ENCODE results near the gene GABBR2. TPM values are rescaled to one million over a fixed set of nuclear protein-coding genes. Genes with fewer than 3 reads are reported as not detected.
A peak's percentile ranks its signal among the peaks of the same experiment; 100 is the strongest.

The GABBR2 gene
- total RNA-seq, 2 donors from 2014 or later, result 1.2 to 1.3 TPM

DNA sequence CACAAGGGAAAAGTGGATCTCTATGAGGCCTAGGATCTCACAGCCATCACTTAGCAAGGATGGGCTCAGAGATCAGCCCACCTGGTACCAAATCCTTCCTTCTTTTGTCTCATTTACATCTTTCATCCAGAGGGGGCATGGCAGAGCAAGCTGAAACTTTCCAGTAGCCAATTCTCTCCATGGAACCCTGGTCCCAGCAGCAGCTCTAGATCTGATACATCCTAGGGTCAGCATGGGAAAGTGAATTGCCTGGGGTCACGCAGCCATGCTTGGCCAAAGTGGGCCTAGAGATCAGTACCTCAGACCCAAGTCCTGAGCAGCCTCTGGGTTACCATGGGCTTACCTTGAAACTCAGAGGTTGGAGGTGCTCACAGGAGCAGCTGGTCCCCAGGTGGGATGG, 170.5 kb downstream of the GABBR2 start:
- 89% methylated on average over 1 of the region's 1 CpG; no CpG with 5 or more reads in 1 of the 2 experiments for WGBS, 2 experiments (ENCODE audit: insufficient coverage in 1 of 2, insufficient read length in 1 of 2)
- H3K27ac Mint-ChIP-seq, result no peak overlapping the region
- no peak for DNase-seq
- no peaks in the 10 kb centered on the region for H3K36me3 Mint-ChIP-seq (ENCODE audit: low read depth)
- Histone ChIP-seq H3K4me3 (ENCODE audit: low read length) (no peak overlapping the region), H3K36me3 (ENCODE audit: control insufficient read depth, insufficient read depth, low read length) (no peaks in the 10 kb centered on the region), H3K27ac (ENCODE audit: low read depth, low read length) (no peak overlapping the region), H3K9me3 (ENCODE audit: control insufficient read depth, low read length) (peaks cover 4% of the 10 kb centered on the region), H3K27me3 (ENCODE audit: control insufficient read depth, insufficient read depth, low read length, poor library complexity, severe bottlenecking) (no peaks in the 10 kb centered on the region), H3K4me1 (ENCODE audit: control insufficient read depth, insufficient read depth, low read length) (no peaks in the 10 kb centered on the region), H3K9ac (ENCODE audit: extremely low read depth, low read length, poor library complexity, severe bottlenecking) (no peak overlapping the region)
- no peaks in the 10 kb centered on the region for H3K27me3 Mint-ChIP-seq (ENCODE audit: insufficient read depth)
- H3K9me3 Mint-ChIP-seq, result no peaks in the 10 kb centered on the region
- no peak overlapping the region for H3K4me3 Mint-ChIP-seq
- H3K4me1 Mint-ChIP-seq, result no peaks in the 10 kb centered on the region
- TF ChIP-seq, protein P1, sequence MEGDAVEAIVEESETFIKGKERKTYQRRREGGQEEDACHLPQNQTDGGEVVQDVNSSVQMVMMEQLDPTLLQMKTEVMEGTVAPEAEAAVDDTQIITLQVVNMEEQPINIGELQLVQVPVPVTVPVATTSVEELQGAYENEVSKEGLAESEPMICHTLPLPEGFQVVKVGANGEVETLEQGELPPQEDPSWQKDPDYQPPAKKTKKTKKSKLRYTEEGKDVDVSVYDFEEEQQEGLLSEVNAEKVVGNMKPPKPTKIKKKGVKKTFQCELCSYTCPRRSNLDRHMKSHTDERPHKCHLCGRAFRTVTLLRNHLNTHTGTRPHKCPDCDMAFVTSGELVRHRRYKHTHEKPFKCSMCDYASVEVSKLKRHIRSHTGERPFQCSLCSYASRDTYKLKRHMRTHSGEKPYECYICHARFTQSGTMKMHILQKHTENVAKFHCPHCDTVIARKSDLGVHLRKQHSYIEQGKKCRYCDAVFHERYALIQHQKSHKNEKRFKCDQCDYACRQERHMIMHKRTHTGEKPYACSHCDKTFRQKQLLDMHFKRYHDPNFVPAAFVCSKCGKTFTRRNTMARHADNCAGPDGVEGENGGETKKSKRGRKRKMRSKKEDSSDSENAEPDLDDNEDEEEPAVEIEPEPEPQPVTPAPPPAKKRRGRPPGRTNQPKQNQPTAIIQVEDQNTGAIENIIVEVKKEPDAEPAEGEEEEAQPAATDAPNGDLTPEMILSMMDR (conservative IDR thresholded peaks at IDR 0.05), result peak; percentile 27

DNA sequence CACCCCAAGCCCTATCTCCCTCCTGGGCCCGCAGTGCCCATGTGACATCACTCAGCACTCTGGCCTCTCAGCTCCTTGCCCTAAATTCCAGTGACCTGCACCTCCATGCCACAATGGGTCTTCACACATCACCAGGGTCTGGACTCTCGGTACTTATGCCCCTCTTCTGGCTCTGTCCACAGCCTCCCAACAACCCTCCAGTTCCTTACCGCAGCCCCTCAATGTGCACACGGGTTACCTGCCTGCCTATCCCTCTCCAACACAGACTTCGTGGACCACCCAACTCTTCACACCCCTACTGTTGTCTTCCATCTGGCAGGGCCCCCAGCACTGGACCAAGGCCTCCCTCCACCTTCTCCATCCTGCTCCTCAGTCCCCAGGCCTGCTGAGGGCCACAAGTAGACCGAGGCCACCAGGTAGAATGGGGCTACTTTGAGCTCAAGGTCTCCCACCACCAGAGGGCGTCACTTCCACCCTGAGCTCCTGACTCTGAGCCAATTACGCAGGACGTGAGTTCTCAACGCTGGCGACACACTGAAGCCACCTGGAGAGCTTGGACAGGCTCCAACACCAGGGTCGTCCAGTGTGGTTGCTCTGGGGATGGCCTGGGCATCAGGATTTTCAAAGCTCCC, 172.1 kb downstream of the GABBR2 start:
- no peaks in the 10 kb centered on the region for H3K36me3 Mint-ChIP-seq (ENCODE audit: low read depth)
- H3K9me3 Mint-ChIP-seq, result no peaks in the 10 kb centered on the region
- Histone ChIP-seq H3K27ac (ENCODE audit: low read depth, low read length) (no peak overlapping the region), H3K9ac (ENCODE audit: extremely low read depth, low read length, poor library complexity, severe bottlenecking) (no peak overlapping the region), H3K27me3 (ENCODE audit: control insufficient read depth, insufficient read depth, low read length, poor library complexity, severe bottlenecking) (no peaks in the 10 kb centered on the region), H3K9me3 (ENCODE audit: control insufficient read depth, low read length) (peaks cover 4% of the 10 kb centered on the region), H3K4me1 (ENCODE audit: control insufficient read depth, insufficient read depth, low read length) (no peaks in the 10 kb centered on the region), H3K4me3 (ENCODE audit: low read length) (no peak overlapping the region), H3K36me3 (ENCODE audit: control insufficient read depth, insufficient read depth, low read length) (no peaks in the 10 kb centered on the region)
- DNase-seq, result peak; percentile 83
- TF ChIP-seq, protein P1 (conservative IDR thresholded peaks at IDR 0.05), result peak; percentile 76
- WGBS, 2 experiments (ENCODE audit: insufficient coverage in 1 of 2, insufficient read length in 1 of 2), result 75 to 76% methylated on average over 5 to 12 of the region's 12 CpGs
- no peak overlapping the region for H3K4me3 Mint-ChIP-seq
- no peaks in the 10 kb centered on the region for H3K4me1 Mint-ChIP-seq
- H3K27me3 Mint-ChIP-seq (ENCODE audit: insufficient read depth), result no peaks in the 10 kb centered on the region
- no peak overlapping the region for H3K27ac Mint-ChIP-seq

DNA sequence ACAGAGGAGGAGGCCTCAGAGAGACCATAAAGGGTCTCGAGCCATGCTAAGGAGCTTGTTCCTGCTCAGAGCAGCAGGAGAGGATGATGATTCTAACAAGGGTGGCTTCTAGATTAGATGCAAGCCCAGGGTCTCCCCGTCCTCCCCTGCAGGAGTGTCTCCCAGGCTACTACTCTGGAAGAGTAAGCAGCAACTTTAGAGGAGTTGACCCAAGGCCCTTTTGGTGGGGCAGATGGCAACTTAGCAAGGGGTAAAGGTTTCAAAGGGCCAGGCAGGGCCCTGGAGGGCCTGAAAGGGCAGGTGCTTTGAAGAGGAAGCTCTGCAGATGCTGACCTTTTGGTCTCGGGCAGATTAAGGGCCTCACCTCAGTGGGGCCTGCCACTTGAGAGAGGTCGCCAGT, 174.9 kb downstream of the GABBR2 start:
- peaks cover 4% of the 10 kb centered on the region for H3K9me3 ChIP-seq (ENCODE audit: control insufficient read depth, low read length)

More for the DNA sequence above, 174.9 kb downstream of the GABBR2 start:
- Histone ChIP-seq H3K4me3 (ENCODE audit: low read length) (no peak overlapping the region), H3K36me3 (ENCODE audit: control insufficient read depth, insufficient read depth, low read length) (no peaks in the 10 kb centered on the region), H3K27me3 (ENCODE audit: control insufficient read depth, insufficient read depth, low read length, poor library complexity, severe bottlenecking) (no peaks in the 10 kb centered on the region), H3K9ac (ENCODE audit: extremely low read depth, low read length, poor library complexity, severe bottlenecking) (no peak overlapping the region), H3K27ac (ENCODE audit: low read depth, low read length) (no peak overlapping the region), H3K4me1 (ENCODE audit: control insufficient read depth, insufficient read depth, low read length) (no peaks in the 10 kb centered on the region)
- Mint-ChIP-seq H3K9me3 (no peaks in the 10 kb centered on the region), H3K27ac (no peak overlapping the region), H3K4me3 (no peak overlapping the region), H3K36me3 (ENCODE audit: low read depth) (no peaks in the 10 kb centered on the region), H3K4me1 (no peaks in the 10 kb centered on the region), H3K27me3 (ENCODE audit: insufficient read depth) (no peaks in the 10 kb centered on the region)
- WGBS, 2 experiments (ENCODE audit: insufficient coverage in 1 of 2, insufficient read length in 1 of 2), result 80 to 89% methylated on average over 3 to 4 of the region's 4 CpGs
- DNase-seq, result no peak
- TF ChIP-seq, protein P1 (conservative IDR thresholded peaks at IDR 0.05), result no peak
